IgD-negative memory B cell (primary cell): ENCODE measurements around the gene INPP4A. TPM values are rescaled to one million over a fixed set of nuclear protein-coding genes. Genes with fewer than 3 reads are reported as not detected.

Experiments used
- H3K27ac Mint-ChIP-seq, 3 donors: one replicate each; pipeline ENCODE4 v1.8.0; 2020 to 2022; ENCODE audit warnings: mild to moderate bottlenecking in 3 of 3, mixed read lengths in 3 of 3, moderate library complexity in 1 of 3
- H3K27me3 Mint-ChIP-seq: one replicate; pipeline ENCODE4 v1.8.0; 2021; ENCODE audit warnings: mixed read lengths
- H3K36me3 Mint-ChIP-seq: one replicate; pipeline ENCODE4 v1.8.0; 2020; ENCODE audit warnings: mild to moderate bottlenecking, mixed read lengths
- H3K4me1 Mint-ChIP-seq, 3 donors: one replicate each; pipeline ENCODE4 v1.8.0; 2020 to 2022; ENCODE audit warnings: mixed read lengths in 3 of 3, mild to moderate bottlenecking in 1 of 3
- H3K4me3 Mint-ChIP-seq, 4 donors: one replicate each; pipeline ENCODE4 v1.8.0; 2020 to 2022; ENCODE audit warnings: mild to moderate bottlenecking in 4 of 4, mixed read lengths in 4 of 4, moderate library complexity in 3 of 4
- H3K9me3 Mint-ChIP-seq, 3 donors: one replicate each; pipeline ENCODE4 v1.8.0; 2020 to 2021; ENCODE audit warnings: mixed read lengths in 3 of 3, mild to moderate bottlenecking in 1 of 3
- polyA plus RNA-seq: library from polyadenylated mRNA; unstranded; fragments of 300-500 nt; fragmentation: Illumina TruSeq; gene quantifications from one replicate; pipeline ENCODE4 v1.2.3, GENCODE V29; 2021

INPP4A gene
- polyA plus RNA-seq, 1 donor from 2014 or later, result 8.2 TPM

DNA sequence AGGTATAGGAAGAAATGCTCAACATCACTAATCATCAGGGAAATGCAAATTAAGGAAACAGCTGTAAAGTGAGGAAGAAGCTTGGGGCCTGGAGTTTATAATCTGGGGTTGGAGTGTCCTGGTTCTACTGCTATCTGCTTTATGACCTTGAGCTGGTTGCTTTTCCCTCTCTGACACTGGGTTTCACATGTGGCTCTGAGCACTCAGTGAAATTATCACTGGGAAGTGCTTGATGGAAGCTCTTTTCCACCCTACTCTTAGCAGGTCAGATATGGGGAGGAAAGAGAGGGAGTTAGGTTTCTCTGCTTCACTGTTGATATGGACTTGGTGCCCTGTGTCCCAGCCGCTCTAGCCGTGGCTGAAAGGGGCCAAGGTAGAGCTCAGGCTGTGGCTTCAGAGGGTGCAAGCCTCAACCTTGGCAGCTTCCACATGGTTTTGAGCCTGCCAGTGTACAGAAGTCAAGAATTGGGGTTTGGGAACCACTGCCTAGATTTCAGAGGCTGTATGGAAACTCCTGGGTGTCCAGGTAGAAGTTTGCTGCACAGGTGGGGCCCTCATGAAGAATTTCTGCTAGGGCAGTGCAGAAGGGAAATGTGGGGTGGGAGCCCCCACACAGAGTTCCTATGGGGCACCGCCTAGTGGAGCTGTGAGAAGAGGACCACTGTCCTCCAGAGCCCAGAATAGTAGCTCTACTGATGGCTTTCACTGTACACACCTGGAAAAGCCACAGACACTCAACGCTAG lies 52.3 kb downstream of the INPP4A start:
- Mint-ChIP-seq H3K27me3 (no peaks in the 10 kb centered on the region), H3K27ac (no peak overlapping the region), H3K4me1 (peaks cover 0 to 8% (median 3%) of the 10 kb centered on the region in 3 donors), H3K9me3 (peaks cover 8 to 19% (median 9%) of the 10 kb centered on the region in 3 donors), H3K36me3 (peaks cover 14% of the 10 kb centered on the region), H3K4me3 (peak overlapping the region in 1 of 4 donors; percentile 63)

- Mint-ChIP-seq H3K36me3 (peaks cover 12% of the 10 kb centered on the region), H3K9me3 (peaks cover 8 to 19% (median 9%) of the 10 kb centered on the region in 3 donors), H3K27me3 (no peaks in the 10 kb centered on the region), H3K27ac (no peak overlapping the region), H3K4me1 (peaks cover 1 to 8% (median 4%) of the 10 kb centered on the region in 3 donors), H3K4me3 (no peak overlapping the region)
These were observed 54.2 kb downstream of the INPP4A start for GRCh38 chr2:98498703-98499440.

DNA sequence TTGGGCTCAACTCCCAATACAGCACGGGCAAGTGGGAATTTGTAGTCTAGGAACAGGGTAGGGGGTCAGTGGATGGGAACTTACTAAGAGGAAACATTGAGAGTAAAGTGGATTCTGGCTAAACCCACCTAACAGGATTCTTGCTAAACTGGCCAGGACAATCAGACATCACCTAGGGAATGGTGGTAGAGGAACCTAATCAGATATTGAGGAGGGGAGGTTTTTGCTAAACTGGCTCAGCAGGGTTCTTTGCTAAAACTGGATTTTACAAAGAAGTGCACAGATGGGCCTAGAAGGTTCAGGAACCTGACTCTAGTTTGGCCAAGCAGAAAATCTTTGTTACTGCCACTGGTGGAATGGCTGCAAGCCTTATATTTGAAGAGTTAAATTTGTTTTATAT lies 55.9 kb downstream of the INPP4A start:
- H3K27me3 Mint-ChIP-seq, result no peaks in the 10 kb centered on the region
- peaks cover 4 to 12% (median 6%) of the 10 kb centered on the region in 3 donors for H3K4me1 Mint-ChIP-seq
- H3K27ac Mint-ChIP-seq, result peak overlapping the region in 1 of 3 donors; percentile 50
- peaks cover 6 to 16% (median 6%) of the 10 kb centered on the region in 3 donors for H3K9me3 Mint-ChIP-seq
- H3K4me3 Mint-ChIP-seq, result no peak overlapping the region
- peaks cover 15% of the 10 kb centered on the region for H3K36me3 Mint-ChIP-seq

DNA sequence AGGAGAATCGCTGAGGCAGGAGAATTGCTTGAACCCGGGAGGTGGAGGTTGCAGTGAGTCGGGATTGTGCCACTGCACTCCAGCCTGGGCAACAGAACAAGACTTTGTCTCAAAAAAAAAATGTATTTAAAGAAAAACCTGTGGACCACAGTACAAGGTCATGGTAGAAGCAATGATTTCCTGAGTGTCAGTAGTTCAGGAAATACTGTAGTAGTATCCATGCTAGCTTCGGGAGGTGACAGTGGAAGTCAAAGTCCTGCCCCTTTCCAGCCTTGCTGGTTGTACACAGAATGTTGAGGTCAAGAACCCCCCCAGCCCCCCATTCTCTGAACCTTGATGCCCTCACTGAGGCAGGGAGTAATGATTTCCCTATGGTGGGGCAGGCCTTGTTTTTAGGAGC lies 56.6 kb downstream of the INPP4A start:
- Mint-ChIP-seq H3K27ac (no peak overlapping the region), H3K4me3 (no peak overlapping the region), H3K27me3 (no peaks in the 10 kb centered on the region), H3K36me3 (peaks cover 15% of the 10 kb centered on the region), H3K9me3 (peaks cover 6 to 11% (median 6%) of the 10 kb centered on the region in 3 donors), H3K4me1 (peaks cover 6 to 17% (median 8%) of the 10 kb centered on the region in 3 donors)

- H3K27ac Mint-ChIP-seq, result no peak overlapping the region
- no peaks in the 10 kb centered on the region for H3K27me3 Mint-ChIP-seq
- H3K4me3 Mint-ChIP-seq, result no peak overlapping the region
- peaks cover 11% of the 10 kb centered on the region for H3K36me3 Mint-ChIP-seq
- H3K9me3 Mint-ChIP-seq, result peaks cover 1 to 6% (median 4%) of the 10 kb centered on the region in 3 donors
- peaks cover 9 to 14% (median 12%) of the 10 kb centered on the region in 3 donors for H3K4me1 Mint-ChIP-seq
These were observed 57.2 kb downstream of the INPP4A start for GRCh38 chr2:98501876-98502275.

DNA sequence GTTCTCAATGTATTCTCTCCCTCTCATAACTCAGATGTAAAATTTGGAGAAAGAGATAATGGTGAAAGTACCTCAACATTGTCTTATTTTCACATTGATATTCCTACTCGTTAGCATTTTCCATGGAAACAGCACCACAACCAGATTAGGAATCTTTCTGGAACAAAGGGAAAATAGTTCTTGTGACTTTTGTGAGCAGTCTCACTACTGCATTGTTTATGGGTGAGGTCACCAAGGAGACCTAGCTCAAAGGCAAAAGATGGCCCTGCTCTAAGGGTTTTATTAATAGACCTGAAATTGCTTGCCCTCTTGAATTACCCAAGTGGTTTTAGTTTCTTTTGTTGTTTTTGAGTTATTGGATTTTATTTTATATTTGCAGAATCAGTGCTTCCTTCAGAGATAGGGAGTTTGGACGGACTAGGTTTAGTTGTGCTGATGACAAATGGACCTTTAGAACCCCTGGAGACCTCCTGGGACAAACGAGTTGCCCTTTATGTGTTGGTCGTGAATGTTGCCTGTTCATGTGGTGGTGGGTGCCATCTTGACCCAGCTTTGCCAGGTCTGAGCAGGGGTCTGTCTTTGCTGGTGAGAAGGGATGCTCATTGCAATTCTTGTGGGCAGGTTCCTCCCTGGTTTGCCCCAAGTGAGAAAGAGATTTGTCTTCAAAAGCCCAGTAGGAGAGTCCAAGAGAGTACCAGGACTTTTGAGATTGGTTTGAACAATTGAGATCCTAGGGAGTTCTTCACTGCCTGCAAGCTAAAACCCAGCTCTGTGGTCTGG lies 58.1 kb downstream of the INPP4A start:
- Mint-ChIP-seq H3K4me3 (no peak overlapping the region), H3K27ac (peak overlapping the region in 1 of 3 donors; percentile 5), H3K4me1 (peaks cover 12 to 17% (median 13%) of the 10 kb centered on the region in 3 donors)

DNA sequence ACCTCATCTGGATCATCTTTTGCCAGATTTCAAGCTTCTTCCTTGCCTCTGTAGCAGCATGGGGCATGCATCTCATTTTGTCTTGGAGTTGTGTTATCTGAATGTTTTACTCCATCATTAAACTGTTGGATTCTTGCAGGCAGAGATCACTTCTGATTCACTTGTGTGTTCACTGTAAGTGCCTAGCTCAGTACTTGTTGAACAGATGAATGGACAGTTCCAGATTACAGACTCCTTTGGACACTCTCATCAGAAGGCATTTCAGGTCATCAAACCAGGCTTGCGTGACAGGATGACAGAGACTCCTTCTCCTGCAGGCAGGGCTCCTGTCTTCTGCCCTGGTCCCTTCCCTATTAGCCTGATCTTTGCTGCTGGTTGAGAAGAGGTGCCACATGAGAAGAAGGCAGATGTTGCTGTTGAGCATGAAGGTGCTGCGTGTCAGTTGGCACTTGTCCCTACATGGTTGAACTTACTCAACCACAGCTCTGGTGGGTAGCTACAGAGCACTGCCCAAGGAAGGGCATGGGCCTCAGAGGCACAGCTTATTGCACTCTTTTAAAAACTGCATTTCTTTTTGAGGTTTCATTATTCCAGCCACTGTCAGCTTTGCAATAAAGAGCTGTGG lies 58.9 kb downstream of the INPP4A start:
- Mint-ChIP-seq H3K9me3 (no peaks in the 10 kb centered on the region), H3K27me3 (no peaks in the 10 kb centered on the region), H3K4me1 (peaks cover 12 to 25% (median 14%) of the 10 kb centered on the region in 3 donors), H3K27ac (peak overlapping the region in 1 of 3 donors; percentile 5), H3K36me3 (peaks cover 8% of the 10 kb centered on the region), H3K4me3 (no peak overlapping the region)

More for the DNA sequence above, 58.1 kb downstream of the INPP4A start:
- no peaks in the 10 kb centered on the region for H3K27me3 Mint-ChIP-seq
- peaks cover 0 to 1% (median 0%) of the 10 kb centered on the region in 3 donors for H3K9me3 Mint-ChIP-seq
- H3K36me3 Mint-ChIP-seq, result peaks cover 10% of the 10 kb centered on the region

DNA sequence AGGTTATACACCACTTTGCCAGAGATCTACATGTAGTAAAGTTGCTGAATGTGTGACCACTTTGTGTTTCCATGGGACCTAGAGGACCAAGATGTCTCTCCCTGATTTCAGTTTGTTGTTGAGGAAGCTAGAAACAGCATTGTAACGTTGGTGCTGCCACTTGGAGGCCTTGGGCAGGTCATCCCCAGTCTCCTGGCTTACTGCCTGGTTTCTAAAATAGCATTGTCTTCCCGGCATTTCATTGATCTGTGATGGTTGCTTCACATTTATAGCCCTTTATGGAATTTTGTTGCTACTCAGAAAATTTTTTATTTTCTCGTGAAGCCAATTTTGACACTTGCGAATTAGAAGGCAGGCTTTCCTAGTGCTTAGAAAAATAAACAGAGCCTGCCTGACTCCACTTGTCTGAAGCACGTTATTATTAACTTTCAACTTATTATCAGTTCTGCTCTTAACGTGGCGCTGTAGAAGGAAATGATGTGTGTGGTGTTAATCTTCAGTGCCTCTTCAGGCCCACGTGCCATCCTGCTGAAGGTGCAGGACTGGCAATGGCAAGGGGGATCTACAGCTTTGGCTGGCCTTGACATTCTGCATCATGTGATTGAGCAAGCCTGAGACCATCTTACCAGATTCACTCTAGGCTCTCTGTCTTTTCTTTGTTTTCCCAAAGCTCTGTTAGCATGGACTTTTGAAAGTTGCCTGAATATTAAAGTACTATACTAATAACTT lies 59.9 kb downstream of the INPP4A start:
- H3K36me3 Mint-ChIP-seq, result peaks cover 8% of the 10 kb centered on the region
- no peaks in the 10 kb centered on the region for H3K27me3 Mint-ChIP-seq
- no peaks in the 10 kb centered on the region for H3K9me3 Mint-ChIP-seq
- H3K27ac Mint-ChIP-seq, result peak overlapping the region in 1 of 3 donors; percentile 39
- H3K4me3 Mint-ChIP-seq, result no peak overlapping the region
- H3K4me1 Mint-ChIP-seq, result peaks cover 12 to 27% (median 14%) of the 10 kb centered on the region in 3 donors

DNA sequence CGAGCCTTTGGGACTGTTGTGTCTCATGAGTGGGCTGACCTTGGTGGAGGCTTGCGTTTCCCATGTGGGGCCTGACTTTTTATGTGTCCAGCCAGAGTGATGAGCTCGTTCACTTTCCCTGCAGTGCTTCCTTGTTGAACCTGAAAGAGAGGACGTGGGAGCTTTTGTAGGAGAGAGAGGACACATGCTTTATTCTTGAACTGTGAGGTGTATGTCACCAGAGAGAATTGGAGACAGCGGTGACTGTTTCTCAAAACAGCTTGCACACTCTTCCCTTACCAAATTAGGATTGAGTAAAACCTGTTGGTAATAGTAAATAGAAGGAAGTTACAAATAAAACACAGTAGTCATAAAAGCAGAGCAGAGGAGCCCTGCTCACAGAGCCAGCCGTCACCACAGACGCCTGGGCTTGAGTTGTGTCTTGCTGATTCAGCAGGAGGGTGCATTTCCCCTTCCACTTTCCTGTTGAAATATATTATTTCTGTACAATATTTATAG lies 60.7 kb downstream of the INPP4A start:
- Mint-ChIP-seq H3K9me3 (no peaks in the 10 kb centered on the region), H3K36me3 (peaks cover 8% of the 10 kb centered on the region), H3K4me3 (no peak overlapping the region), H3K27ac (no peak overlapping the region), H3K4me1 (peaks cover 12 to 25% (median 14%) of the 10 kb centered on the region in 3 donors), H3K27me3 (no peaks in the 10 kb centered on the region)

GRCh38 chr2:98505971-98506664 lies 61.5 kb downstream of the INPP4A start:
- Mint-ChIP-seq H3K9me3 (no peaks in the 10 kb centered on the region), H3K27me3 (no peaks in the 10 kb centered on the region), H3K4me1 (peaks cover 12 to 25% (median 13%) of the 10 kb centered on the region in 3 donors), H3K27ac (no peak overlapping the region), H3K36me3 (peaks cover 9% of the 10 kb centered on the region), H3K4me3 (peak overlapping the region in 1 of 4 donors; percentile 29)

- Mint-ChIP-seq H3K9me3 (no peaks in the 10 kb centered on the region), H3K4me3 (peak overlapping the region in 1 of 4 donors; percentile 27), H3K4me1 (peaks cover 12 to 25% (median 13%) of the 10 kb centered on the region in 3 donors), H3K36me3 (peaks cover 10% of the 10 kb centered on the region), H3K27ac (peak overlapping the region in 1 of 3 donors; percentile 47), H3K27me3 (no peaks in the 10 kb centered on the region)
These were observed 62.2 kb downstream of the INPP4A start for GRCh38 chr2:98506881-98507280.

DNA sequence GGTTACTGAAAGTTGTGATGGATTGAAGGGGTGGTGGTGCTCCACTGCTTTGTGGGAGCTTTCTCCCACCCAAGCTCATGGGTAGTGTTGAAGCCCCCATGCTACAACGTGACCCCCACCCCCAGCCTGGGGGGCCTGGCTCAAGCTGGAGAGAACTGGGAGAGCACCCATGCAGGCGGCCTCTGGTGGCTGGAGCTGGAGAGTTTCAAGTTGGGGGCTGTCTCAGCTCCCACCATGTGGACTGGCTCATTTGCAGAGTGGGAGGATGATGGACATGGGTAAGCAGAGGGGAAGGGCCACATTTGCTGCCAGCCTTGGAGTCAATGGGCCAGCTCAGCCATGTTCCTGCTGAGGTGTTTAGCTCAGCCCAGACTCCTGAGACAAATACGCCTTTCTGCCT lies 62.8 kb downstream of the INPP4A start:
- Mint-ChIP-seq H3K36me3 (peaks cover 13% of the 10 kb centered on the region), H3K27ac (peak overlapping the region in 1 of 3 donors; percentile 50), H3K9me3 (no peaks in the 10 kb centered on the region), H3K4me1 (peaks cover 12 to 28% (median 13%) of the 10 kb centered on the region in 3 donors), H3K27me3 (no peaks in the 10 kb centered on the region), H3K4me3 (peak overlapping the region in 1 of 4 donors; percentile 63)
